HG03097 (cell line): ENCODE data around the gene SLCO4A1.
"Not testable (repeated sequence)": the region's sequence is repeated elsewhere in the genome, so short reads cannot be mapped to it uniquely, and the experiment has no call there.

ENCODE experiments used
- ATAC-seq: cut with Tn5 transposase; IDR thresholded peaks from one replicate; pipeline ENCODE4 v1.9.1; 2021; ENCODE audit not compliant: unreplicated experiment, low FRiP score

SLCO4A1 gene

DNA sequence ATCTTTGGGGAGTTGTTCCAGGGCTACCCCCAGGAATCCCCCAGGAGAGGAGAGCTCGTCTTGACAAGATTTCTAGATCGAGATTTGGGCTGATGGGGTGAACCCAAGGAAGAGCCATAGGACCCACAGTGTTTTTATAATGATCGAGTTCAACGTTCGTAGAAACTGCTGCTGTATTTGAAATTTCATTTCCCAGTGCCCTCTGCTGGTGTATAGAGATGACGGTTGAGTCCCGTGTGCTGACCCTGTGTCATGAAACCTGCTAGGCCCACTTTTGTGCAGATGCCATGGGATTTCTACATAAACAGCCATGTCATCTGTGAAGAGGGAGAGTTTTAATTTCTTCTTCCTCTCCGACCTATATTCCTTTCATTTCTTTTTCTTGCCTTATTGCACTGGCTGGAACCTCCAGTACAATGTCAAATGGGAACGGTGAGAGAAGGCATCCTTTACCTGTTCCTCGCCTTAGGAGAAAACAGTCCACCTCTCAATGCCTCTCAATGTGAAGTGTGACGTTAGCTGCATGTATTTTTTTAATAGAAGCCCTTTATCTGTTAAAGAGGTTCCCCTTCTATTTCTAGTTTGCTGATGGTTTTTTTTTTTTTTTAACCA lies 37.8 kb downstream of the SLCO4A1 start:
- no peak for ATAC-seq

DNA sequence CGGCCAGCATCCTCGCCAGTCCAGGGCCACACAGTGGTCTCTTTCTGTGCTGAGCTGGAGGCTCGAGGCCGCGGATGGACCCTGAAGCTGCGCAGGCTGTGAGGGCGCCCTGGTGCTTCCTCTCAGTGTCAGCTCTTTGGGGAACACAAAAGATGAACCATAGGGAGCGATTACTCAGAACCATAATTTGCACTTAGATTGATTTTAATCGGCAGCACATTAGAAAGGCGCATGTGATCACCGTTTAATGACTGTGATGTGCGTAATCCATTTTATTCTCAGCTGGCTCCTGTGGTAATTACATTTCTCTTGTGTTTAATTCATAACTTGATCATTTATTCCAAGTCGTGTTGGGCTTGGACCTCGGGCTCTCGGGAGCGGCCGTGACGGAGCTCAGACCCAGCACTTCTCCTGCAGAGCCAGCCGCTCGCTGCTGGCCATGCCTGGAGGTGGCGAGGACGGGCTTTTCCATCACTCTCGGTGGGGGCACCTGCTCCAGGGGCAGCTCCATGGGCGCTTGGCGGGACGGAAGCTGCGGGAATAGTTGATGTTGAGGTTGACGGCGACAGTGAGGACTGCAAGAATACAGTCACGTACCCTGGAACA lies 40.7 kb downstream of the SLCO4A1 start:
- ATAC-seq: no peak

DNA sequence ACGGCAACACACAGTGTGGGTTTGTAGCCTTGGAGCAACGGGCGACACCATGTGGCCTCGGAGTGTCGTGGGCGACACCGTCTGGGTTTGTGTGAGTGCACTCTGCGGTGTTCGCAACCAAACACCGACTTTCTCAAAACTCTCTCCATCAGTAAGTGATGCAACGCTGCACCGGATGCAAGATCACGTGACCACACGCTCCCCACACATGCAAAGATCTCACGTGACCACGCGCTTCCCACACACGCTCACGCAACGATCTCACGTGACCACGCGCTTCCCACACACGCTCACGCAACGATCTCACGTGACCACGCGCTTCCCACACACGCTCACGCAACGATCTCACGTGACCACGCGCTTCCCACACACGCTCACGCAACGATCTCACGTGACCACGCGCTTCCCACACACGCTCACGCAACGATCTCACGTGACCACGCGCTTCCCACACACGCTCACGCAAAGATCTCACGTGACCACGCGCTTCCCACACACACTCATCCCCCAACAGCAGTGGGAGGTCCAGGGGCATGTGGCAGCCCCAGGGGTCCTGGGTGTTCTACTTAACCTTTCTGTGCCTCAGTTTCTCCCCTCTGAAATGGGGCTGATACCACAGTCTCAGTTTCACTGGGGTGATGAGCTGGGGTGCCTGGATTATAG lies 41.5 kb downstream of the SLCO4A1 start:
- not testable (repeated sequence) for ATAC-seq

DNA sequence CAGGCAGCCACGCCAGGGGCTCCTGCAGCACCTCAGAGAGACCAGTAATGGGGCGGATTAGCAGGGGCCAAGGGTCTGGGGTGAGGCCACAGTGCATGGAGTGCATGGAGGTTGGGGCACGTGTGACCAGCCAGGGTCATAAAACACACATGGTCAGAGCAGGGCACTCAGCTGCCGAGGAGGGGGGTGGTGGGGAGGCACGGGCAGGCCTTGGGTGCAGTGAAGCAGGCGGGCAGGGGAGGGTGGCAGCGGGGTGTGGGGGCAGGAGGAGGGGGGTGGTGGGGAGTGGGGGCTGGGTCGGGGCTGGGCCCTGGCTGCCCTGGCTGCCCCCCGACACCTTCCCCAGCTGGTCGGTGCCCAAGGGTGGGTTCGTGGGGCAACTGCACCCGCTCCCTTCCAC lies 42.7 kb downstream of the SLCO4A1 start:
- ATAC-seq: no peak

DNA sequence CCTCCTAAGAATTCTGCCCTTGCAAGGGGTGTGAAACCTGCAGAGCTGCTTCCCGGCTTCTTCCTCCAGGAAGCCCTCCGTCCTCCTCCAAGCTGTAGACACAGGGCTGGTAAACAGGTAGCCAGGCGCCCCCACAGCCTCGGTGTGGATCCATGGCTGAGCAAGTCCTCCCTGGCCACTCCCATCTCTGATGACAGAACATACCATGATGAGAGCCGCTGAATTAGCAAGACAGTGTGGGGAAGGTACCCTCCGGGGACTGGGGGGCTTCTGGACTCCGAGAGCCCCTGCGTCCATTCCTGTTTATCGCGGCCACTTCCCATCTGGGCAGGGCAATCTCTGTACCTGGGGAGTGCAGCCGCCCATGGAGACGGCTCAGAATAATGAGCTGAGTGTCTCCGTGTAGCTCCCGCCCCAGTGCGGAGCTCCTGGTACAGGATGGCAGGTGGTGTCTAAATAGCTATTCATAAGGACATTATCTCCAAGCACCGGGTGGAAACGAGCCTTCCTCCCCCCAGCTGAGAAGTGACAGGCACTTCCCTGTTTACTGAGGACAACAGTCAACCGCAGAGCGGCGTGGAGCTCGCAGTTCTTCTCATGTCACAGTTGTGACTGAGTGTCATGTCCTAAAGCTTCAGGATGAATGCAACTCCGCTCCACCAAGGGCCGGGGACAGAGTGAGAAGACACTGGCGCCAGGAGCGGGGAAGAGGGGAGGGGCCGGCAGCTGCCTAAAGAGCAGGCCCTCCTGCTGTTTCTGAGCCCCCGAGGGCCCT lies 43.7 kb downstream of the SLCO4A1 start:
- no peak for ATAC-seq

DNA sequence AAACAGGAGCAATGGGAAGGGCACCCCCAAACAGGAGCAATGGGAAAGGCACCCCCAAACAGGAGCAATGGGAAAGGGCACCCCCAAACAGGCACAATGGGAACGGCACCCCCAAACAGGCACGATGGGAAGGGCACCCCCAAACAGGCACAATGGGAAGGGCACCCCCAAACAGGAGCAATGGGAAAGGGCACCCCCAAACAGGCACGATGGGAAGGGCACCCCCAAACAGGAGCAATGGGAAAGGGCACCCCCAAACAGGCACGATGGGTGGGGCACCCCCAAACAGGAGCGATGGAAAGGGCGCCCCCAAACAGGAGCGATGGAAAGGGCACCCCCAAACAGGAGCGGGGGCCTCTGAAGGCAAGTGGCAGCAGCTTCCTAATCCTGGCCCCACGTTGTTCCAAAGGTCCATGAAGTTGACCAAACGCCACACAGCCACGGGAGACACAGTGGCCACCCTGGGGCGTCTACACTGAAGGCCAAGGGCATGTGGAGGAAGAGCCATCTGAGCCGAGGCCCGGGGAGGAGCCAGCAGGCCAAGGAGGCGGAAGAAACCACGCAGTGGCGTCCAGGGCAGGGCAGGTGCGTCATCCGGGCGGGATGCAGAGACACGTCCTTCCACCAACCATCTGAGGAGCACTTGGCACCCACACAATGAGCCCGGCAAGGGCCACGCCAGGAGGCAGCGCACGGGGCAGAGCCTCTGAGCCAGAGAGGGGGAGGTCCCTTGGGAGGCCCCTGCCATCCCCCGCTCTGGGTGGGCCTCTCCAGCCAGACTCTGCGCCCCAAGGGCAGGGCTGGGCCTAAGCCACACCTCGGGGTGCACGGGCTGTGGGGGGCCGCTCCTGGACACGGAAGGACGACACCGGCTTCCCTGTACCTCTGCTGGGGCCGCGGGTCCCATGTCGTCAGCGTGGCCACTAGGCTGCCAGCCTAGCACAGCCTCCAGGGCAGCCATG lies 44.8 kb downstream of the SLCO4A1 start:
- ATAC-seq: no peak

DNA sequence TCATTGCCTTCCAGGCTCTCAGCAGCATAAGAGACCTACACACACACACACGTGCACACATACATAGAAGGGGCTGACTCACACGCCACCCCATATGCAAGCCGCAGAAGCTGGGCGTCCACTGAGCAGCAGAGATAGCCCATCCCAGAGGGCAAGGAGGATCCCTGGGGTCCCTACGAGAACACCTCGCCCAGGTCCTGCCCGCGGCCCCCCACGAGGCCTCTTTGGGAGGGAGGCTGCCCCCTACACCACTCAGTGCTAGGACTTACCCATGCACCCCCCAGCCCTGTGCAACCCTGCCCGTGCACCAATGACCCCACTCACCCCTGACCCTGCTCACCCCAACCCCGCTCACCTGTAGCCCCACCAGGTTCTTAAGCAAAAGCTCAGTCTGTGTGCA lies 45.8 kb downstream of the SLCO4A1 start:
- no peak for ATAC-seq

DNA sequence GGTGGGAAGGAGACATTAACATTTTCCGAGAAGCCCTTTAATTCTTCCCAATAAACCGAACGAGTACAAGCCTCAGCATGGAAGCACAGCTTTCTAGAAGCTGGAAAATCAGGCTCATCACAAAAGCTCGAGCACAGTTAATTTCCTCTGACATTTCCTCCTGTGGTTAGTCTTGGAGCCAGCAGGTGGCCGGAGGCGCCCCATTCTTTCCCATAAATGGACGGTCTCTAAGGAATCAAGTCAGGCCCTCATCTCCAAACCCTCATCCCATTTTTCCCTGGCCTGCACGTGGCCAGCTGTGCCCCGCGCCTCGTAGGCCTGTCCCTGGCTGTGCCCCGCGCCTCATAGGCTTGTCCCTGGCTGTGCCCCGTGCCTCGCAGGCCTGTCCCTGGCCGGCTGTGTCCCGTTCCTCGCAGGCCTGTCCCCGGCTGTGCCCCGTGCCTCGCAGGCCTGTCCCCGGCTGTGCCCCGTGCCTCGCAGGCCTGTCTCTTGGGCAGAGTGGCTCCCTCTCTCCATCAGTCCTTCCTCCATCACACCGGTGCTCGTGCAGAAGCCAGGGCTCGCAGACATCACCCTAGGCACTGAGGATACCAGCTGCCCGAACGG lies 46.7 kb downstream of the SLCO4A1 start:
- ATAC-seq: no peak

DNA sequence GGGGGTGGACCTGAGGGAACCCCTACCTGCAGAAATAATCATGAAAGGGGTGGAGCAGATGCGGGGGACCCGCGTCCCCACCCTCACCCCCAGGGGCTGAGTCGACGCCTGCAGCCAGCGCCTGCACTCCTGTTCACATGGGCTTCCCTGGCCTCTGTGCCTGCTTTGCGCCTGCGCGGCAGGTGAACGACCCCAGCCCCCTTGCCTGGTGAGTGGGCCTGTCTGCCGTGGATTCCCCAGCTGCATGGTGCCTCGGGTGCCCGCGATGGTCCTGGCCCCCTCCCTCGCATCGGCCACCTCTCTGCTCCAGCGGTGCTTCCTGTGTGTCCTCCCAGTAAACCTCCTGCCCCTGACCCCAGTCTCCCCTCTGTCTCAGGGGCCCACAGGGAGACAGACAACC lies 47.6 kb downstream of the SLCO4A1 start:
- no peak for ATAC-seq

DNA sequence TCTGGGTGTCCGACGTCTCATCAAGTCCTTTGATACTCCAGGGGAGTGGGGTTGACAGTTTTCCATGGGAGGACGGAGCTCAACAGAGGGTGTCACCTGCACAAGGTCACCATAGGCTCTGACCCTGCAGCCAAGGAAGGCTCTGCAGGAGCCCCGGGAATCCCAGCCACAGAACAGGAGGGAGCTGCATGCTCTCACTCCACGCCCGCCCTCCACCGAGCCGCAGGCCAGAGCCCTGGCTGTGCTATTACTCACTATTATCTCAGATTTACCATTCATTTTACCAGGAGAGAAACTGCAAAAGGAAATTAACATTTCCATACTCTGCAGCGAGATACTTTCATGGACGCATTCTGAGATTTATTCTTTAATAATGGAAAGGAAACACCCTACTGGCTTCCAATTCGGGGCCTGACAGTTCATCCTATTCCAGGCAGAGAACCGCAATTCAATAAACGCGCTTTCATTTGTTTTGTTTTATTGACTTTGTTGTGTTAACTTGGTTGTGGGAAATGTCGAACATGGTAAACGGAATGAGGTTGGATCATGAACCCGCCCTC lies 48.0 kb downstream of the SLCO4A1 start:
- no peak for ATAC-seq

DNA sequence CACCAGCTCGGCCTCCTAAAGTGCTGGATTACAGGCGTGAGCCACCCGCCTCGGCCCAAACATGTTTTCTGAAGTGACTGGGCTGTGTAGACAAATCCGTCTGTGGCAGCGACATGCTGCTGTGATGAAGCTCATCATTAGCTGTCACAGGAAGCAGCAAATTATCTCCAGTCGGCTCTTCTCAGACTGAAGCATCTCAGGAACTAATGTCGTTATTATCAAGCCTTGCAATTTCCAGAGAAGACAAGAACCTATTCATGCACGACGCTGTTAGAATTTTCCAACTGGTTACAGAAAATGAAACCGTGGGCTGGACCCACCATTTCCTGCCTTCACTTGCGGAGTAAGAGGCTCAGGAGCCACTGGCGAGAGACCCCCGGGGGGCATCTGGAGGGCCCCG lies 49.2 kb downstream of the SLCO4A1 start:
- ATAC-seq: no peak

DNA sequence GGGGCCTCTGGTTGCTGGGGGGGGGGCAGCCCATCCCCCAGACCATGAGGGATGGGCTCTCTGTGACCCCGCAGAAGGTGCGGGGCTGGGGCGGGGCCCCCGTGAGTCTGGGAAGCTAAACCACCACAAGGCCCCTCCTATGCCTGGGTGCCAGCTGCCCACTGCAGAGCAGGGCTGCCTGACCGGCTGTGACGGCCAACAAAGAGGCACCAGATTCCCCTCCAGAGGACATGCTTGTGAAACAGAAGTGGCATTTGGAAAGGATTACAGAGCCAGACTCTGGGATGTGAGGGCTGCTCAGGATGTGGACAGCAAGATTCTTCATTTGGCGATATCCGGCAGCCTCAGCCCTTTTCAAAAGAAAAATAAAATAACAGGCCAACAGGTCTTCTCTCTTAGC lies 49.9 kb downstream of the SLCO4A1 start:
- no peak for ATAC-seq

DNA sequence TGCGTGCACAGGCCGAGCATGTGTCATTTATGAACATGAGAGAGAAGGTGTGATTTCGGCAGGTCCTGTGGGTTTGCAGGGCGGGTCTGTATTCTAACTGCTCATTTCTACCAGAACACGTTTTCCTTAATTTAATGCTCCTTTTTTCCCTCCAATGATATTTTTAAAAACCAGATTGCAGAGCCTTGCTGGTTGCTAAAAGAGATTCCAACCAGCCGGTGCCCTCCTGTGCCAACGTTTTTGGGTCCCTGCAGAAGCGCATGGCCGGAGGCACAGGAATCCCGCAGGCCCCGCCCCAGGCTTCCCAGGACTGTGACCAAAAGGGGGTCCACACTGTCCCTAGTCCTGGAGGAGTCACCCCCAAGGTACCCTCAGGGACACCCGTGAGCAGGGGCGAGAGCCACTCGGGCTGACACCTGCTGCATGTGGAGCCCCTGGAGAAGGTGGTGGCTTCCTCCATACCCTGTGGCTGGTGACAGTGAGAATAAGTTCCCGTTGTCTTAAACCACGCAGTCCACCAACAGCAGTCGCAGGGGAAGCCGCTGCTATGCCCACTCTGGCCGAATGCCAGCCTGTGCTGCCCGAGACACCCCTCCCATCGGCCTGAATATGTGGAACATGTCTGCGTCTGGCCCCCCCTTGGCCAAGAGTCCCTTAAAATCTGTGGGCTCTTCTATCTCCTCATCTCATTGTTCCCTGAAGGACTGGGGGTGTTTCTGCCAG lies 50.7 kb downstream of the SLCO4A1 start:
- ATAC-seq: no peak

DNA sequence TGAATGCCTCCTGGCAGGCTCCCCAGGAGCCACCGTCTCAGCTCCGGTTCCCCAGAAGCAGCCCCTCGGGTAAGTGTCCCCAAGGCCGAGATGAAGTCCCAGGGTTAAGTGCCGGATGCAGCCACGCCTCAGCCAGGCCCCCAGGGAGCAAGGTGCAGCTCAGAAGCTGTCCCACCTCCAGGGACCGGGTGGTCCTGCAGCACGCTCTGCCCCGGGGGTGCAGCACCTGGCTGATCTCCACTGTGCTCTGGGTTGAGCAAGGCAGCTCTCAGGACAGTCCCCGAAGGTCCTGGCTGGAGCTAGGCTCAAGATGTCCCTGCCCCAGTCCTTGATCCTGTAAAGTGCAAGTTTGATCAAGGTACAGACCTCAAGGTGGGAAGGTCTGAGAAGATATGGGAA lies 51.2 kb downstream of the SLCO4A1 start:
- no peak for ATAC-seq

DNA sequence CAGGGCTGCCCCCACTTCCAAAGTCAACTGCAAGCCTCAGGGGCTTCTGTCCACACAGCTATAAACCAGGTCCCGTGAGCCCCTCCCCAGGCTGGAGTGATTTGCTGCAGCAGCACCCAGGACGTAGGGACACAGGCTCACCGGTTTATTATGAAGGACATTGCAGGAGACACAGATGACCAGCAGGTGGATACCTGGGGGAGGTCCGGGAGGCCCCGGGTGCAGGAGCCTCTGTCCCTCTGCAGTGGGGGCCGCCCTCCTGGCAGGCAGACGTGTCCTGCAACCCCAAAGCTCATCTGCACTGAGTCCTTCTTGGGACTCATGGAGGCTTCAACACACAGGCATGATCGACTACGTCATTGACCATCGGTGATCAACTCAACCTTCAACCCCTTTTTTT lies 51.8 kb downstream of the SLCO4A1 start:
- no peak for ATAC-seq

DNA sequence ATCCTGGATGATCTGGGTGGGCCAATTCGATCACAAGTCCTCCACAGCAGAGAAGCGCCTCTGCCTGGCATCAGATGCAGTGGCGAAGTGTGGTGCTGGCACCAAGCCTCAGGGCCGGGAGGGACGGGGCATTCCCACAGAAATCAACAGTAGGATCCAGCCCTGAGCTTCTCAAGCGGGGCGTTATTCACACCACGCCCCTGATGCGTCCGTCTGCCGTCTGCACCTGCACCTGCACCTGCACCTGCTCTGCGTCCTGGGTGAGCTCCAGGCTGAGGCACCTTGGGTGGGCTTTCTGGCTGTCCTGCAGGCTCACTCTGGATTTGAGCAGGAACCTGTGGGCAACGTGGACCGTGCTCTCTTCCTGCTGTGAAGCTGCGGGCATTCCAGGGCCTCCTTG lies 52.6 kb downstream of the SLCO4A1 start:
- no peak for ATAC-seq

DNA sequence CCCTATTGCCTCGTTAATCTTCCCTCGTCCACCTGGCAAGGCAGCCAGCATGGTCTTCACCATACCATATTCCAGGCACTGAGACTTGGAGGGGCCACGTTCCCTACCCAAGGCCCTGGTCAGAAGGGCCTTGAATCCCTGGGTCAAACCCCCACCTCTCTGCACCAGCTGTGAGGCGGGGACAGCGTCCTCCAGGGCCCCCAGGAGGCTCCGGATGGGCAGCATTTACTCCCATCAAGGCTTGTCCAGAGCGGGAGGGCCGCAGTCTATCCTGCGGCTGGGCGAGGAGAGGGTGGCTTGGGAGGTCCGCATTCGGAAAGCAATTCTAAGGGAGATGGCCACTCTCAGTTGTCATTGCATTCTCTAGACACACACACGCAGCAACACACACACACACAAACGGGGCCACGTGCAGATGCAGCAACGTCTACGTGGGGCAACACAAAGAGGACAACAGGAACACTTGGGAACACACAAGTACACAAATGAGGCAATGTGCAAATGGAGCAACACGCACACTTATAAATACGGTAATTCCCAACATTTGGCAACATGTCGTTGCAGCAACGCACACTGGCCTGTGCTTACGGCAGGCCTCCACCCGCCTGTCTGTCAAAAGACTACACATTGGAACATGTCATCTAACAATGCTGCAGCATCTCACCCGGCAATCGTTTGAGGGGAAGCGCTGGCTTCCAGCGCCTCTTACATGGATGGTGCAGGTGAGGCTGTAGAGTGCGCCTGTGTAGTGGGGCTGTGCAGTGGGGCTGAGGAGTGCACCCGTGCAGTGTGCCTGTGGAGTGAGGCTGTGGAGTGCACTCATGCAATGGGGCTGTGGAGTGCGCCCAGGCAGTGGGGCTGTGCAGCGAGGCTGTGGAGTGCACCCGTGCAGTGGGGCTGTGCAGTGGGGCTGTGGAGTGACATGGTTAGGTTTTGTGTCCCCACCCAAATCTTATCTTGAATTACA lies 53.4 kb downstream of the SLCO4A1 start:
- no peak for ATAC-seq

DNA sequence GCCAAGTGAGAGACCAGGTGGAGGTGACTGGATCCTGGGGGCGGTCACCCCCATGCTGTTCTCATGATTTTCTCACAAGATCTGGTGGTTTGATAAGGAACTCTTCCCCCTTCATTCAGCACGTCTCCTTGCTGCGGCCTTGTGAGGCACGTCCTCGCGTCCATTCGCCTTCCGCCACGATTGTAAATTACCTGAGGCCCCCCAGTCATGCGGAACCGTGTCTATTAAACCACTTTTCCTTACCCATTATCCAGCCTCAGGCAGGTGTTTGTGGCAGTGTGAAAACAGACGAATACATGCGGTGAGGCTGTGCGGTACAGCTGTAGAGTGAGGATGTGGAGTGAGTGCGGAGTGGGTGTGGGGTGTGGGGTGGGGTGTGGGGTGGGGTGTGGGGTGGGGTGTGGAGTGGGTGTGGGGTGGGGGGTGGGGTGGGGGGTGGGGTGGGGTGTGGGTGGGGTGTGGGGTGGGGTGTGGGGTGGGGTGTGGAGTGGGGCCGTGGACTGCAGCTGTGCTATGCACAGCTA lies 54.2 kb downstream of the SLCO4A1 start:
- no peak for ATAC-seq
